ENCODE results near the gene MESD. TPM values are rescaled to one million over a fixed set of nuclear protein-coding genes. Genes with fewer than 3 reads are reported as not detected.

The MESD gene
- total RNA-seq, 2 experiments from 2014 or later = 34.5 to 36.1 TPM

- Mint-ChIP-seq H3K4me1 (peaks cover 15% of the 10 kb centered on the region), H3K36me3 (ENCODE audit: low read depth) (no peaks in the 10 kb centered on the region), H3K4me3 (no peak overlapping the region), H3K9me3 (no peaks in the 10 kb centered on the region), H3K27me3 (no peaks in the 10 kb centered on the region), H3K27ac (no peak overlapping the region)
- DNase-seq = peak; percentile 48
- ChIA-PET POLR2A (no interaction called here), CTCF (no interaction called here)
These were observed 69.3 kb downstream of the MESD start for GRCh38 chr15:80920271-80920699.

- Mint-ChIP-seq H3K27ac (no peak overlapping the region), H3K4me1 (peaks cover 15% of the 10 kb centered on the region), H3K27me3 (no peaks in the 10 kb centered on the region), H3K4me3 (no peak overlapping the region), H3K36me3 (ENCODE audit: low read depth) (no peaks in the 10 kb centered on the region), H3K9me3 (no peaks in the 10 kb centered on the region)
- ChIA-PET POLR2A (no interaction called here), CTCF (no interaction called here)
- DNase-seq = no peak
These were observed 71.3 kb downstream of the MESD start for GRCh38 chr15:80918196-80918783.

GRCh38 chr15:80916056-80916455 lies 73.6 kb downstream of the MESD start:
- H3K4me3 Mint-ChIP-seq = no peak overlapping the region
- no peaks in the 10 kb centered on the region for H3K36me3 Mint-ChIP-seq (ENCODE audit: low read depth)
- no peaks in the 10 kb centered on the region for H3K27me3 Mint-ChIP-seq
- peaks cover 13% of the 10 kb centered on the region for H3K4me1 Mint-ChIP-seq
- POLR2A ChIA-PET = no interaction called here
- H3K27ac Mint-ChIP-seq = no peak overlapping the region
- CTCF ChIA-PET = no interaction called here
- DNase-seq = no peak
- no peaks in the 10 kb centered on the region for H3K9me3 Mint-ChIP-seq

- ChIA-PET CTCF (no interaction called here), POLR2A (no interaction called here)
- DNase-seq = no peak
- Mint-ChIP-seq H3K27ac (no peak overlapping the region), H3K4me3 (no peak overlapping the region), H3K27me3 (no peaks in the 10 kb centered on the region), H3K4me1 (peaks cover 8% of the 10 kb centered on the region), H3K9me3 (no peaks in the 10 kb centered on the region), H3K36me3 (ENCODE audit: low read depth) (no peaks in the 10 kb centered on the region)
These were observed 74.1 kb downstream of the MESD start for GRCh38 chr15:80915472-80915871.

- H3K4me1 Mint-ChIP-seq = no peaks in the 10 kb centered on the region
- no peak for DNase-seq
- ChIA-PET CTCF (no interaction called here), POLR2A (no interaction called here)
- H3K36me3 Mint-ChIP-seq (ENCODE audit: low read depth) = no peaks in the 10 kb centered on the region
- H3K27me3 Mint-ChIP-seq = no peaks in the 10 kb centered on the region
- no peak overlapping the region for H3K4me3 Mint-ChIP-seq
- H3K9me3 Mint-ChIP-seq = no peaks in the 10 kb centered on the region
- H3K27ac Mint-ChIP-seq = no peak overlapping the region
These were observed 76.1 kb downstream of the MESD start for GRCh38 chr15:80913541-80913940.

- H3K27me3 Mint-ChIP-seq = no peaks in the 10 kb centered on the region
- no peak overlapping the region for H3K4me3 Mint-ChIP-seq
- H3K36me3 Mint-ChIP-seq (ENCODE audit: low read depth) = no peaks in the 10 kb centered on the region
- DNase-seq = no peak
- ChIA-PET POLR2A (no interaction called here), CTCF (no interaction called here)
- no peak overlapping the region for H3K27ac Mint-ChIP-seq
- H3K9me3 Mint-ChIP-seq = no peaks in the 10 kb centered on the region
- H3K4me1 Mint-ChIP-seq = no peaks in the 10 kb centered on the region
These were observed 76.9 kb downstream of the MESD start for GRCh38 chr15:80912673-80913072.

- Mint-ChIP-seq H3K27ac (no peak overlapping the region), H3K4me1 (no peaks in the 10 kb centered on the region), H3K27me3 (no peaks in the 10 kb centered on the region), H3K36me3 (ENCODE audit: low read depth) (no peaks in the 10 kb centered on the region), H3K4me3 (no peak overlapping the region), H3K9me3 (no peaks in the 10 kb centered on the region)
- ChIA-PET CTCF (no interaction called here), POLR2A (no interaction called here)
- DNase-seq = no peak
These were observed 77.8 kb downstream of the MESD start for GRCh38 chr15:80911821-80912220.

- ChIA-PET POLR2A (no interaction called here), CTCF (no interaction called here)
- no peaks in the 10 kb centered on the region for H3K27me3 Mint-ChIP-seq
- no peak for DNase-seq
- no peaks in the 10 kb centered on the region for H3K4me1 Mint-ChIP-seq
- H3K9me3 Mint-ChIP-seq = no peaks in the 10 kb centered on the region
- H3K27ac Mint-ChIP-seq = no peak overlapping the region
- H3K4me3 Mint-ChIP-seq = no peak overlapping the region
- H3K36me3 Mint-ChIP-seq (ENCODE audit: low read depth) = no peaks in the 10 kb centered on the region
These were observed 83.4 kb downstream of the MESD start for GRCh38 chr15:80906159-80906766.

GRCh38 chr15:80904998-80905397 lies 84.6 kb downstream of the MESD start:
- CTCF ChIA-PET = no interaction called here
- no peak overlapping the region for H3K27ac Mint-ChIP-seq

GRCh38 chr15:80902298-80902801 lies 87.3 kb downstream of the MESD start:
- H3K4me1 Mint-ChIP-seq = no peaks in the 10 kb centered on the region
- no peak overlapping the region for H3K4me3 Mint-ChIP-seq
- no peaks in the 10 kb centered on the region for H3K27me3 Mint-ChIP-seq
- no peak overlapping the region for H3K27ac Mint-ChIP-seq
- no peak for DNase-seq
- ChIA-PET POLR2A (no interaction called here), CTCF (no interaction called here)
- no peaks in the 10 kb centered on the region for H3K36me3 Mint-ChIP-seq (ENCODE audit: low read depth)
- no peaks in the 10 kb centered on the region for H3K9me3 Mint-ChIP-seq

More at GRCh38 chr15:80904998-80905397, 84.6 kb downstream of the MESD start:
- Mint-ChIP-seq H3K27me3 (no peaks in the 10 kb centered on the region), H3K4me1 (no peaks in the 10 kb centered on the region), H3K36me3 (ENCODE audit: low read depth) (no peaks in the 10 kb centered on the region), H3K9me3 (no peaks in the 10 kb centered on the region), H3K4me3 (no peak overlapping the region)
- DNase-seq = no peak
- POLR2A ChIA-PET = no interaction called here

GRCh38 chr15:80898040-80898439 lies 91.6 kb downstream of the MESD start:
- H3K9me3 Mint-ChIP-seq = peaks cover 4% of the 10 kb centered on the region
- no peaks in the 10 kb centered on the region for H3K4me1 Mint-ChIP-seq
- H3K36me3 Mint-ChIP-seq (ENCODE audit: low read depth) = no peaks in the 10 kb centered on the region
- ChIA-PET POLR2A (no interaction called here), CTCF (no interaction called here)
- no peak overlapping the region for H3K4me3 Mint-ChIP-seq
- H3K27ac Mint-ChIP-seq = no peak overlapping the region
- no peaks in the 10 kb centered on the region for H3K27me3 Mint-ChIP-seq
- no peak for DNase-seq

Other genes with a start within 250 kb of the MESD start
- gene CEMIP, start 210.4 kb downstream of the MESD start, total RNA-seq = not detected
- 10 to 100 TPM; 47.1 to 48.8 TPM for gene TLNRD1, start 11.1 kb upstream of the MESD start, total RNA-seq
- not detected for gene CFAP161, start 144.5 kb upstream of the MESD start, total RNA-seq
- gene IL16, start 207.1 kb upstream of the MESD start, total RNA-seq = 100 to 1,000 TPM; 196 to 200 TPM